GM12891 (cell line): ENCODE results near the gene ABHD5.

Experiments
- PAX5 ChIP-seq: IDR thresholded peaks from 2 replicates; pipeline ENCODE4 v1.6.1; 2011; ENCODE audit warnings: low read length, moderate library complexity, mild to moderate bottlenecking; ENCODE audit not compliant: insufficient read depth, severe bottlenecking
- POLR2A ChIP-seq: IDR thresholded peaks from 2 replicates; pipeline ENCODE4 v1.6.1; 2011; ENCODE audit warnings: low read depth, low read length, control low read depth

DNA sequence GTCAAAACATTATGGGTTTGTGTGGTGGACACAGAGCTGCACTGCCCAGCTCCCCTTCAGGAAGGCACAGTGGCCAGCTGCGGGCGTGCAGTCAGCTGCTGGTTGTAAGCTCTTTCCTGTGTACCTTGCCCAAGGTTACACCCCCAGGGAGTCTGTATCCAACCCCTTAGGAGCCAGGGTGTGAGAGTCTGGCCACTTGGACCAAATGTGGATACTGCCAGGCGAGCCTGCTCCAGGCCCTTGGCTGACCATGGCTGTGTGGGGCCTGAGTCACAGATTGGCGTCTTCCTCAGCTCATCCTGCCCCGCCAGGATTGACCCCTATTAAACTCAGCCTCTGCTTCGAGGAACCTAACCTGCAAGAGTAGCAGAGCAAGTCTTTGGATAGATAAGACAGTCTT is 56.9 kb downstream of the ABHD5 start:
- no peak for TF ChIP-seq POLR2A
- no peak for TF ChIP-seq PAX5
